Measurements from ENCODE around the gene ERVW-1. TPM values are rescaled to one million over a fixed set of nuclear protein-coding genes. Genes with fewer than 3 reads are reported as not detected.

ERVW-1 gene
- total and polyA plus RNA-seq, 2 of the 13 experiments (the other 11 are each of a cell fraction or from before 2014, with no cell fraction given), result not detected

GRCh38 chr7:92447345-92448204 lies 30.2 kb downstream of the ERVW-1 start, which contains the start of gene GATAD1 (continued):
- TF ChIP-seq ZC3H13 (CRISPR knock-in tag; IDR thresholded peaks at IDR 0.05) (no peak), ZNF275 (CRISPR knock-in tag; IDR thresholded peaks at IDR 0.05; ENCODE audit: borderline replicate concordance) (peak; percentile 45; the same call in 1 of the 2 replicates), ZNF550 (CRISPR knock-in tag; IDR thresholded peaks at IDR 0.05; ENCODE audit: borderline replicate concordance) (no peak), SP1 (IDR thresholded peaks at IDR 0.05) (no peak), SP1 (CRISPR knock-in tag; IDR thresholded peaks at IDR 0.05) (peak; percentile 38; the same call in 1 of the 2 replicates), THAP8 (CRISPR knock-in tag; IDR thresholded peaks at IDR 0.05; ENCODE audit: borderline replicate concordance) (no peak), PCBP1 (IDR thresholded peaks at IDR 0.05; ENCODE audit: borderline replicate concordance, low read depth, low read length) (0 out of 2 replicates have a peak, but pooled peaks have one; percentile 35), CHD2 (IDR thresholded peaks at IDR 0.05; ENCODE audit: low read depth, low read length) (no peak), ZFP36L1 (CRISPR knock-in tag; IDR thresholded peaks at IDR 0.05) (no peak), ZNF543 (CRISPR knock-in tag; IDR thresholded peaks at IDR 0.05) (no peak), ZBTB49 (CRISPR knock-in tag; IDR thresholded peaks at IDR 0.05; ENCODE audit: borderline replicate concordance) (no peak), SSRP1 (CRISPR knock-in tag; IDR thresholded peaks at IDR 0.05) (no peak), ZBTB7B (CRISPR knock-in tag; IDR thresholded peaks at IDR 0.05) (peak; percentile 43; the same call in 1 of the 2 replicates), FOXP1 (IDR thresholded peaks at IDR 0.05) (no peak), FOXP1 (CRISPR knock-in tag; IDR thresholded peaks at IDR 0.05) (no peak), CREM (IDR thresholded peaks at IDR 0.05) (no peak), CREM (CRISPR knock-in tag; IDR thresholded peaks at IDR 0.05) (no peak), ZNF33B (CRISPR knock-in tag; IDR thresholded peaks at IDR 0.05) (peak; percentile 92; the same call in 1 of the 2 replicates), TMF1 (CRISPR knock-in tag; IDR thresholded peaks at IDR 0.05; ENCODE audit: low read depth) (peak; percentile 67; the same call in 1 of the 2 replicates), MEF2D (CRISPR knock-in tag; IDR thresholded peaks at IDR 0.05) (no peak), HNRNPUL1 (IDR thresholded peaks at IDR 0.05; ENCODE audit: low read depth, low read length) (no peak), FOXJ3 (CRISPR knock-in tag; IDR thresholded peaks at IDR 0.05; ENCODE audit: borderline replicate concordance) (no peak), NR3C1 (CRISPR knock-in tag; IDR thresholded peaks at IDR 0.05) (no peak; the same call in 1 of the 2 replicates), PATZ1 (CRISPR knock-in tag; IDR thresholded peaks at IDR 0.05) (peak; percentile 95)
